ENCODE data around the gene NTHL1. TPM values are rescaled to one million over a fixed set of nuclear protein-coding genes. Genes with fewer than 3 reads are reported as not detected.
A peak's percentile ranks its signal among the peaks of the same experiment; 100 is the strongest.

NTHL1 gene
- total and polyA plus RNA-seq, 2 of the 13 experiments (the other 11 are each of a cell fraction or from before 2014, with no cell fraction given) = 47.5 to 64.9 TPM

DNA sequence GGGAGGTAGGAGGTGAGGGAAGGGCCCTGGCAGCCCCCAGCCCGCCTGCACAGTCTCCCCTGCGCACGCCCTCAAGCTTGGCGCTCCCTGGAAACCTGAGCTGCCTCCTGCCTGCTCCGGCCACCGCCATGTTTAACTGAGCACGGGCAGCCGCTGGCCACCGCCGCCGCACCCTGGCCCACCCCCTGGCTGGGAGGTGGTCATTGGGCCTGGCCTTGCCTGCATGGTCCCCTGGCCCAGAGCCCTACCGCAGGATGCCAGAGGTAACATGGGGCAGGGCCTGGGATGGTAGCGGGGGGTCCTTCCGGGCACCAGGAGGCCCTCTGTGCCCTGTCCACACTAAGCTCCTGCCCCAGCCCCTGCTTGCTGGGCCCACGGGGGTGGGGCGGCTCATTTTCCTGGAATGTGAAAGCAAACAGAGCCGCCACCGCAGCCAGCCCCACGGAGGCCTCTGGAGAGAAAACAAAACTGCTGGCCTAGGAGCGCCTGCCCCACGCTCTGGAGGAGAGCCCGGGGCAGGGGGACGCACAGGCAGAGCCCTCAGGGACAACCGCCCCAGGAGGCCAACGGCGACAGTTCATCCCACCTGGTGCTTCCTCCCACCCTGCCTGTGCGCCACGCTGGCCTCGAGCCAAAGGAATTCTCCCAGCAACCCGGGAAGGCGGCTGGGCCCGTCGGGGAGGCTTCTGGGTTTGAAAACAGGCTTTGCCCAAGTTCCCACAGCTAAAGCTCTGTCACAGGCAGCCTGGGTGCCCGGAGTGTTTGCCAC, 12.0 kb downstream of the NTHL1 start (continued):
- TF ChIP-seq, protein P1, sequence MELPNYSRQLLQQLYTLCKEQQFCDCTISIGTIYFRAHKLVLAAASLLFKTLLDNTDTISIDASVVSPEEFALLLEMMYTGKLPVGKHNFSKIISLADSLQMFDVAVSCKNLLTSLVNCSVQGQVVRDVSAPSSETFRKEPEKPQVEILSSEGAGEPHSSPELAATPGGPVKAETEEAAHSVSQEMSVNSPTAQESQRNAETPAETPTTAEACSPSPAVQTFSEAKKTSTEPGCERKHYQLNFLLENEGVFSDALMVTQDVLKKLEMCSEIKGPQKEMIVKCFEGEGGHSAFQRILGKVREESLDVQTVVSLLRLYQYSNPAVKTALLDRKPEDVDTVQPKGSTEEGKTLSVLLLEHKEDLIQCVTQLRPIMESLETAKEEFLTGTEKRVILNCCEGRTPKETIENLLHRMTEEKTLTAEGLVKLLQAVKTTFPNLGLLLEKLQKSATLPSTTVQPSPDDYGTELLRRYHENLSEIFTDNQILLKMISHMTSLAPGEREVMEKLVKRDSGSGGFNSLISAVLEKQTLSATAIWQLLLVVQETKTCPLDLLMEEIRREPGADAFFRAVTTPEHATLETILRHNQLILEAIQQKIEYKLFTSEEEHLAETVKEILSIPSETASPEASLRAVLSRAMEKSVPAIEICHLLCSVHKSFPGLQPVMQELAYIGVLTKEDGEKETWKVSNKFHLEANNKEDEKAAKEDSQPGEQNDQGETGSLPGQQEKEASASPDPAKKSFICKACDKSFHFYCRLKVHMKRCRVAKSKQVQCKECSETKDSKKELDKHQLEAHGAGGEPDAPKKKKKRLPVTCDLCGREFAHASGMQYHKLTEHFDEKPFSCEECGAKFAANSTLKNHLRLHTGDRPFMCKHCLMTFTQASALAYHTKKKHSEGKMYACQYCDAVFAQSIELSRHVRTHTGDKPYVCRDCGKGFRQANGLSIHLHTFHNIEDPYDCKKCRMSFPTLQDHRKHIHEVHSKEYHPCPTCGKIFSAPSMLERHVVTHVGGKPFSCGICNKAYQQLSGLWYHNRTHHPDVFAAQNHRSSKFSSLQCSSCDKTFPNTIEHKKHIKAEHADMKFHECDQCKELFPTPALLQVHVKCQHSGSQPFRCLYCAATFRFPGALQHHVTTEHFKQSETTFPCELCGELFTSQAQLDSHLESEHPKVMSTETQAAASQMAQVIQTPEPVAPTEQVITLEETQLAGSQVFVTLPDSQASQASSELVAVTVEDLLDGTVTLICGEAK (IDR thresholded peaks at IDR 0.05) = no peak
- TF ChIP-seq, protein P1 (CRISPR knock-in tag; IDR thresholded peaks at IDR 0.05) = peak; percentile 56
- no peak for TF ChIP-seq ZNF17 (CRISPR knock-in tag; IDR thresholded peaks at IDR 0.05)
- no peak for TF ChIP-seq POLR2AphosphoS2 (IDR thresholded peaks at IDR 0.05; ENCODE audit: low read depth, low read length)
- TF ChIP-seq ZNF263 (CRISPR knock-in tag; IDR thresholded peaks at IDR 0.05) = no peak; the same call in 1 of the 2 replicates
- peak; percentile 91 for TF ChIP-seq ZNF776 (CRISPR knock-in tag; IDR thresholded peaks at IDR 0.05)
- TF ChIP-seq ZNF607 (CRISPR knock-in tag; IDR thresholded peaks at IDR 0.05; ENCODE audit: borderline replicate concordance) = 0 out of 2 replicates have a peak, but pooled peaks have one; percentile 26
- TF ChIP-seq CC2D1A (CRISPR knock-in tag; IDR thresholded peaks at IDR 0.05) = 0 out of 2 replicates have a peak, but pooled peaks have one; percentile 51
- TF ChIP-seq FOXM1 (CRISPR knock-in tag; IDR thresholded peaks at IDR 0.05) = no peak
- peak; percentile 34; the same call in 1 of the 2 replicates for TF ChIP-seq ZNF558 (CRISPR knock-in tag; IDR thresholded peaks at IDR 0.05; ENCODE audit: borderline replicate concordance)
- TF ChIP-seq ZNF720 (CRISPR knock-in tag; IDR thresholded peaks at IDR 0.05) = no peak
- TF ChIP-seq, protein P2, sequence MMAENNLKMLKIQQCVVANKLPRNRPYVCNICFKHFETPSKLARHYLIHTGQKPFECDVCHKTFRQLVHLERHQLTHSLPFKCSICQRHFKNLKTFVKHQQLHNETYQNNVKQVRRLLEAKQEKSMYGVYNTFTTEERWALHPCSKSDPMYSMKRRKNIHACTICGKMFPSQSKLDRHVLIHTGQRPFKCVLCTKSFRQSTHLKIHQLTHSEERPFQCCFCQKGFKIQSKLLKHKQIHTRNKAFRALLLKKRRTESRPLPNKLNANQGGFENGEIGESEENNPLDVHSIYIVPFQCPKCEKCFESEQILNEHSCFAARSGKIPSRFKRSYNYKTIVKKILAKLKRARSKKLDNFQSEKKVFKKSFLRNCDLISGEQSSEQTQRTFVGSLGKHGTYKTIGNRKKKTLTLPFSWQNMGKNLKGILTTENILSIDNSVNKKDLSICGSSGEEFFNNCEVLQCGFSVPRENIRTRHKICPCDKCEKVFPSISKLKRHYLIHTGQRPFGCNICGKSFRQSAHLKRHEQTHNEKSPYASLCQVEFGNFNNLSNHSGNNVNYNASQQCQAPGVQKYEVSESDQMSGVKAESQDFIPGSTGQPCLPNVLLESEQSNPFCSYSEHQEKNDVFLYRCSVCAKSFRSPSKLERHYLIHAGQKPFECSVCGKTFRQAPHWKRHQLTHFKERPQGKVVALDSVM (CRISPR knock-in tag; IDR thresholded peaks at IDR 0.05) = peak; percentile 53
- peak; percentile 78 for TF ChIP-seq ZNF747 (CRISPR knock-in tag; IDR thresholded peaks at IDR 0.05; ENCODE audit: borderline replicate concordance)
- TF ChIP-seq MLLT10 (CRISPR knock-in tag; IDR thresholded peaks at IDR 0.05) = no peak
- TF ChIP-seq ZNF737 (CRISPR knock-in tag; IDR thresholded peaks at IDR 0.05; ENCODE audit: borderline replicate concordance) = 0 out of 2 replicates have a peak, but pooled peaks have one; percentile 12
- peak; percentile 79; the same call in 1 of the 2 replicates for TF ChIP-seq GLI4 (CRISPR knock-in tag; IDR thresholded peaks at IDR 0.05; ENCODE audit: borderline replicate concordance)
- TF ChIP-seq KLF11 (CRISPR knock-in tag; IDR thresholded peaks at IDR 0.05) = peak; percentile 88; the same call in 1 of the 2 replicates
- peak; percentile 89 for TF ChIP-seq ZNF788 (CRISPR knock-in tag; IDR thresholded peaks at IDR 0.05; ENCODE audit: borderline replicate concordance)
- peak; percentile 81; the same call in 1 of the 2 replicates for TF ChIP-seq TOE1 (CRISPR knock-in tag; IDR thresholded peaks at IDR 0.05)
